GM19099 (cell line): ENCODE results near the gene DOCK6.

Experiments used
- POLR2A ChIP-seq: IDR thresholded peaks from 3 replicates; pipeline ENCODE4 v1.6.1; 2011; ENCODE audit warnings: low read depth; ENCODE audit not compliant: insufficient read length; ENCODE audit errors: extremely low read depth

Gene DOCK6

GRCh38 chr19:11261431-11261970 is 823 bp downstream of the DOCK6 start:
- TF ChIP-seq POLR2A, result no peak

DNA sequence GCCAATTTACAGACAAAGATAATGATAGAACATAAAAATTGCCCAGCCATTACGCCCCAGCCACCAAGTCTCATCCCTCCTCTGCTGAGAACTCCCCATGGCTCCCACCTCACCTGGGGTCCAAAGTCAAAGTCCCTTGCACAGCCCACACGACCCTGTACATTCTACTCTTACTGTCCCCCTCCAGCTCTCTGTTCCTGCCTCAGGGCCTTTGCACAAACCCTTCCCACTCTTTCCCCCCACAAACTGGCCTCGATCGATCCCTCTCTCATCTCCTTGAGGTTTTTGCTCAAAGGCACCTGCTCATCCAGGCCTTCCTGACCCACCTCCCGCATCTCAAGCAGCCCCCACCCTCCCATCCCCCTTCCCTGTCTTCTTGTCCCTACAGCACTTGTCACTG is 1.3 kb downstream of the DOCK6 start:
- no peak for TF ChIP-seq POLR2A

GRCh38 chr19:11257846-11258380 is 4.4 kb downstream of the DOCK6 start:
- TF ChIP-seq POLR2A, result no peak

DNA sequence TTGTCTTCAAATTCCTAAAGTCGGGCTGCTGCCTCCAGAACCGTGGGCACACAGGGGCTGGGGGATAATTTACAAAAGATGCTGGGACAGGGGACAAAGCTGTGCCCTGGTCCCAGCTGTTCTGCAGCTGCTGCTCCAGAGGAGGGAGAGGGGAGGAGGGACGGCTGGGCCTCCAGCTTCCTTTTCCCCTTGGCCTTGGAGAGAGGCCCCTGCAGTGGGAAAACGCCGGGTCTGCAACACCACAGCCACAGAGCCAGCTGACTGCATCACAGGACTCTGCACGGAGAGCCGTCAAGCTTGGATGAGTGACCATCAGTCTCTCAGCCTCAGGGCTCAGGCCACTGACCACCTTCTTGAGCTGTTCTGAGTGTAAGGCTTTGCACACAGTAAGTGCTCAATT is 6.1 kb downstream of the DOCK6 start:
- no peak for TF ChIP-seq POLR2A

GRCh38 chr19:11254666-11255065 is 7.7 kb downstream of the DOCK6 start:
- TF ChIP-seq POLR2A, result no peak

- TF ChIP-seq POLR2A, result no peak
Measured at GRCh38 chr19:11252665-11253355, 9.5 kb downstream of the DOCK6 start.

DNA sequence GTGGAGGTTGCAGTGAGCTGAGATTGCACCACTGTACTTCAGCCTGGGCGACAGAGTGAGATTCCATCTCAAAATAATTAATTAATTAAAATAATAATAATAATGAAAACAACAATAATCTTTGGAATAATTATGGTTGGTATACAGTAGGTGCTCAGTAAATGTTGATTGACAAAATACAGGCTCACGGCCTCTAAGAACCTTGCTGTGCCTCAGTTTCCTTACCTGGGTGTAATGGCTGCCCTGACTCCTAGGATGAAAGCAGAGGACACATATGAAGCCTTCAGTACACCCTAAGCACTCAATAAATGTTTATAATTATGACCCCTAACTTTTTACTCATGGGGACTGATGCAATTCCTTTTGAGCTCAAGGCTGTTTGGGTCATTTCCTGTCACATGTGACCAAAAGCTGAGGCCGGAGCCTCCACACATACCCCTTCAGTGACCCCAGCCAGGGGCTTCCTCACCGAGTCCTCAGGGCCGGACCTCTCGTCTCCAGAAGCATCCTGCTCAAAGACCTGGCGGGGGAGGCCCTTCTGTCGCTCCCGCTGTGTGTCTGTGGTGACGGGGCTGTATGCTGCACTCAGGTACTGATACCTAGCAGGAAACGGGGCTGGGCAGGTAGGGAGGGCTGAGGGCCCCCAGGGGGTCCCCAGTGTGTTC is 10.5 kb downstream of the DOCK6 start:
- no peak for TF ChIP-seq POLR2A

DNA sequence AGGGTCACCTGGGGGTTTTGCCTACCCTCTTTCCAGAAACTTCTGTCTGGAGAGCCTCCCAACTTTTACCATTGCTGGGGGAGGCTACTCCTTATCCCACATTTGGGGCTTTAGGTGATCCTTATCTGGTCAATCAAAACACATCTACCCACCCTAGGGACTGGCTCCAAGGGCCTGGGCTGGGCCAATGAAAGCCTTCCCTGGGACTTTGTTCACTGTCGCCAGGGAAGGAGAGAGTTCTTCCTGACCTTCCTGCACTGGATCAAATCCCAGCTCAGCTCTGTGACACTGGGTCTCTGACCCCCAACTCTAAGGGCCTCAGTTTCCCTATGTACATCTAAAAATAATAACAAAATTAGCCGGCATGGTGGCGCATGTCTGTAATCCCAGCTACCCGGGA is 11.1 kb downstream of the DOCK6 start:
- no peak for TF ChIP-seq POLR2A

GRCh38 chr19:11248852-11249251 is 13.5 kb downstream of the DOCK6 start:
- TF ChIP-seq POLR2A, result no peak

GRCh38 chr19:11247934-11248333 is 14.4 kb downstream of the DOCK6 start:
- TF ChIP-seq POLR2A, result no peak

GRCh38 chr19:11247391-11247790 is 14.9 kb downstream of the DOCK6 start:
- TF ChIP-seq POLR2A, result no peak

- TF ChIP-seq POLR2A, result no peak
Measured at GRCh38 chr19:11246941-11247340, 15.4 kb downstream of the DOCK6 start.

- no peak for TF ChIP-seq POLR2A
Measured at GRCh38 chr19:11244846-11245589, 17.3 kb downstream of the DOCK6 start.

GRCh38 chr19:11243798-11244169 is 18.5 kb downstream of the DOCK6 start:
- no peak for TF ChIP-seq POLR2A
